Measurements from ENCODE around the gene SMIM36.
"Not testable (repeated sequence)": the region's sequence is repeated elsewhere in the genome, so short reads cannot be mapped to it uniquely, and the experiment has no call there.

SMIM36 gene

DNA sequence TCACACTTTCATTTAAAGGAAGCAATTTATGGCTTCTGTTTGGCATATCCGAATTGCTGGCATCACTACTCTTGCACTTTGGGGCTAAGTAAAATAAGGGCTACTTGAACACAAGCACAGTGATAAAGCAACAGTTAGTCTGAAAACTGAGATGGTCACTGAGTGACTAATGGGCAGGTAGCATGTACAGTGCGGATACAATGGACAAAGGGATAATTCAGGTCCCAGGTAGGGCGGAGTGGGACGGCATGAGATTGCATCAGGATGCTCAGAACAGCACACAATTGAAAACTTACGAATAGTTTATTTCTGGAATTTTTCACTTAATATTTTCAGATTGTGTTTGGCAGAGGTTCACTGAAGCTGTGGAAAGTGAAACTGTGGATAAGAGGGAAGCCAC is 9.2 kb upstream of the SMIM36 start:
- no peaks in the 10 kb centered on the region for H3K36me3 ChIP-seq (ENCODE audit: insufficient read depth)
- H3K4me1 ChIP-seq (ENCODE audit: low read depth, poor library complexity, severe bottlenecking): no peaks in the 10 kb centered on the region
- TF ChIP-seq, protein P1, sequence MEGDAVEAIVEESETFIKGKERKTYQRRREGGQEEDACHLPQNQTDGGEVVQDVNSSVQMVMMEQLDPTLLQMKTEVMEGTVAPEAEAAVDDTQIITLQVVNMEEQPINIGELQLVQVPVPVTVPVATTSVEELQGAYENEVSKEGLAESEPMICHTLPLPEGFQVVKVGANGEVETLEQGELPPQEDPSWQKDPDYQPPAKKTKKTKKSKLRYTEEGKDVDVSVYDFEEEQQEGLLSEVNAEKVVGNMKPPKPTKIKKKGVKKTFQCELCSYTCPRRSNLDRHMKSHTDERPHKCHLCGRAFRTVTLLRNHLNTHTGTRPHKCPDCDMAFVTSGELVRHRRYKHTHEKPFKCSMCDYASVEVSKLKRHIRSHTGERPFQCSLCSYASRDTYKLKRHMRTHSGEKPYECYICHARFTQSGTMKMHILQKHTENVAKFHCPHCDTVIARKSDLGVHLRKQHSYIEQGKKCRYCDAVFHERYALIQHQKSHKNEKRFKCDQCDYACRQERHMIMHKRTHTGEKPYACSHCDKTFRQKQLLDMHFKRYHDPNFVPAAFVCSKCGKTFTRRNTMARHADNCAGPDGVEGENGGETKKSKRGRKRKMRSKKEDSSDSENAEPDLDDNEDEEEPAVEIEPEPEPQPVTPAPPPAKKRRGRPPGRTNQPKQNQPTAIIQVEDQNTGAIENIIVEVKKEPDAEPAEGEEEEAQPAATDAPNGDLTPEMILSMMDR (conservative IDR thresholded peaks at IDR 0.05; ENCODE audit: low read depth, low read length): no peak
- no peaks in the 10 kb centered on the region for H3K27me3 ChIP-seq (ENCODE audit: insufficient read depth, low read depth)
- H2AFZ ChIP-seq (ENCODE audit: low read depth): no peak overlapping the region
- no peak overlapping the region for H3K27ac ChIP-seq
- no peaks in the 10 kb centered on the region for H3K79me2 ChIP-seq (ENCODE audit: insufficient read depth, low read depth)
- H3K4me3 ChIP-seq (IDR thresholded peaks at IDR 0.05; ENCODE audit: insufficient read depth, low read depth, low read length): no peak overlapping the region
- no peak overlapping the region for H3K9ac ChIP-seq
- no peak overlapping the region for H3K4me2 ChIP-seq
- H4K20me1 ChIP-seq (ENCODE audit: insufficient read depth): no peaks in the 10 kb centered on the region

DNA sequence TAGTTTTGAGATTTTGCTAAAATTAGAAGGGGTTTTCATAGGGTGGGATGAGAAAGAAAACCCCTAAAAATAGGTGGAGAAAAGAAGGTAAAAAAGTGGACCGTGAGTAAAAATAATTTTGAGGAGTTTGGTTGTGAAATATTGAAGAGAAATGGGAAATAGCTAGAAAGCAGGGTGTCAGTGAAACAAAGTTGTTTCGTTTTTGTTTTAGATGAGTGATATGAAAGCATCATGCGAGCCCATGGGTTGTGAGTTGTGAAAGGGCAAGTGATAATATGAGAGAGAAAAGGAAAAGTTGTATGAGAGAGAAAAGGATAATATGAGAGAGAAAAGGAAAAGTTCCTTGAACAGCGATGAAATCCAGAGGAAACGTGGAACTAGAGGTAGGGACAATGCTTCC is 7.3 kb upstream of the SMIM36 start:
- no peaks in the 10 kb centered on the region for H4K20me1 ChIP-seq (ENCODE audit: insufficient read depth)
- H3K27me3 ChIP-seq (ENCODE audit: insufficient read depth, low read depth): no peaks in the 10 kb centered on the region
- no peak overlapping the region for H2AFZ ChIP-seq (ENCODE audit: low read depth)
- H3K4me2 ChIP-seq: no peak overlapping the region
- no peak overlapping the region for H3K4me3 ChIP-seq (IDR thresholded peaks at IDR 0.05; ENCODE audit: insufficient read depth, low read depth, low read length)
- H3K36me3 ChIP-seq (ENCODE audit: insufficient read depth): no peaks in the 10 kb centered on the region
- no peak overlapping the region for H3K9ac ChIP-seq
- H3K27ac ChIP-seq: no peak overlapping the region
- no peaks in the 10 kb centered on the region for H3K79me2 ChIP-seq (ENCODE audit: insufficient read depth, low read depth)
- peaks cover 15% of the 10 kb centered on the region for H3K4me1 ChIP-seq (ENCODE audit: low read depth, poor library complexity, severe bottlenecking)
- TF ChIP-seq, protein P1 (conservative IDR thresholded peaks at IDR 0.05; ENCODE audit: low read depth, low read length): no peak

DNA sequence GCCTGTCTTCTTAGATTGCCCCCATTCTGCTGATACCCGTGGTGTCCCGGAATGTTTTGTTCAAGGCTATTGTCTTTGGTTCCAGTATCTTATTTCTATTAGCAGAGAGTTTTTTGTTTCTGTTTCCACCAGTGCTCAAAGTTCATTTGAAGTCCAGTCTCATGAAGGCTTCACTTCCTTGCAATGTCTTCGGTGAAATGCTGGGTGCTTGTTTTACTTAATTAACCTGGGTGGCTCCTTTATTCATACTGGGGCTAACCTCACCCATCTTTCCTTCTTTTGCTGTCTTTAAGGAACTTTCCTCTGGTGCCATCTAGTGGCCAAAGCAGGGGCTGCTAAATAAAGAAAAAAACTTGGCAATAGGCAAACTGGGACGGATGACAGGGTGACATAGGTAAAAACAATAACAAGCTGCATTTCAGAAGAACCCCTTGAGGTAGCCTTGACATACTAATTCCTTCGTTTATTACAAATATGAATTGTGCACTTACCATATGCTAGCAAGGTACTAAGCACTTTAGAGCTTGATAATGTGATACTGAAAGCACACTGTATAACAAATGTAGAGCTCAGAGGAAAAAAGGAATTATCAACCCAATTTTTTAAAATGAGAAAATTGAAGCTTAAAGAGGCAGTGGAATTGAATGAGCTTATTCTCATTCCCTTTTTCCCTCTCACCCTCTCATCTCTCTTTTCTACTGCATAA is 2.8 kb upstream of the SMIM36 start:
- no peaks in the 10 kb centered on the region for H3K27me3 ChIP-seq (ENCODE audit: insufficient read depth, low read depth)
- TF ChIP-seq, protein P1 (conservative IDR thresholded peaks at IDR 0.05; ENCODE audit: low read depth, low read length): peak; percentile 97
- H2AFZ ChIP-seq (ENCODE audit: low read depth): peak overlapping the region; percentile 35; the same call in 1 of the 2 replicates

DNA sequence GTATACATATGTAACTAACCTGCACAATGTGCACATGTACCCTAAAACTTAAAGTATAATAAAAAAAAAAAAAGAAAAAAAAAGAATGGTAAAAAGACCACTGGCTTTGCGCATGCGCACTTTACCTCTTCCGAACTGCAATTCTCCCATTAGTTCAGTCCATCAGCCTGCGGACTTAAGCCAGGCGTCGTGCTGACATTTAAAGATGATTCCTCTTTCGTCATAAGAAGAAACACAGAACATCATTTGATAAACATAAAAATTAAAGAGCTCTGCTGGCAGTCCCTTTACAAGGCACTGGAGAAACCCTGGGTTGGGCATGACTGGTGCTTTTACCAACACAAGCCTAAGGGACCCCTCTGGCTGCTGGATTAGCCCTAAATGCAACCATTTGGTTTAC is 3.6 kb downstream of the SMIM36 start:
- not testable (repeated sequence) for H3K79me2 ChIP-seq (ENCODE audit: insufficient read depth, low read depth); H3K27ac ChIP-seq; H3K36me3 ChIP-seq (ENCODE audit: insufficient read depth); H3K4me2 ChIP-seq; H2AFZ ChIP-seq (ENCODE audit: low read depth); H3K27me3 ChIP-seq (ENCODE audit: insufficient read depth, low read depth); H3K4me3 ChIP-seq (IDR thresholded peaks at IDR 0.05; ENCODE audit: insufficient read depth, low read depth, low read length); H3K9ac ChIP-seq; H3K4me1 ChIP-seq (ENCODE audit: low read depth, poor library complexity, severe bottlenecking); H4K20me1 ChIP-seq (ENCODE audit: insufficient read depth)

More for the DNA sequence above, 2.8 kb upstream of the SMIM36 start:
- Histone ChIP-seq H3K27ac (no peak overlapping the region), H3K4me2 (peak overlapping the region; percentile 9), H4K20me1 (ENCODE audit: insufficient read depth) (no peaks in the 10 kb centered on the region), H3K36me3 (ENCODE audit: insufficient read depth) (no peaks in the 10 kb centered on the region), H3K4me3 (IDR thresholded peaks at IDR 0.05; ENCODE audit: insufficient read depth, low read depth, low read length) (no peak overlapping the region), H3K4me1 (ENCODE audit: low read depth, poor library complexity, severe bottlenecking) (peaks cover 17% of the 10 kb centered on the region), H3K79me2 (ENCODE audit: insufficient read depth, low read depth) (no peaks in the 10 kb centered on the region), H3K9ac (no peak overlapping the region)

DNA sequence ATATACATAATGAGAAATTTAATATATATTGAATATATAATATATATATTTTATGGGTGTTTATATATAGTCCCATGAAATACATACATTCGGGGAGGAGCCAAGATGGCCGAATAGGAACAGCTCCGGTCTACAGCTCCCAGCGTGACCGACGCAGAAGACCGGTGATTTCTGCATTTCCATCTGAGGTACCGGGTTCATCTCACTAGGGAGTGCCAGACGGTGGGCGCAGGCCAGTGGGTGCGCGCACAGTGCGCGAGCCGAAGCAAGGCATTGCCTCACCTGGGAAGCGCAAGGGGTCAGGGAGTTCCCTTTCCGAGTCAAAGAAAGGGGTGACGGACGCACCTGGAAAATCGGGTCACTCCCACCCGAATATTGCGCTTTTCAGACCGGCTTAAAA is 9.6 kb downstream of the SMIM36 start:
- not testable (repeated sequence) for H3K36me3 ChIP-seq (ENCODE audit: insufficient read depth); H3K79me2 ChIP-seq (ENCODE audit: insufficient read depth, low read depth); H3K27ac ChIP-seq; H4K20me1 ChIP-seq (ENCODE audit: insufficient read depth); H3K9ac ChIP-seq; H3K27me3 ChIP-seq (ENCODE audit: insufficient read depth, low read depth); H3K4me2 ChIP-seq; H3K4me1 ChIP-seq (ENCODE audit: low read depth, poor library complexity, severe bottlenecking); H2AFZ ChIP-seq (ENCODE audit: low read depth); H3K4me3 ChIP-seq (IDR thresholded peaks at IDR 0.05; ENCODE audit: insufficient read depth, low read depth, low read length)
